ENCODE data around the gene BPIFB4. TPM values are rescaled to one million over a fixed set of nuclear protein-coding genes. Genes with fewer than 3 reads are reported as not detected.

The BPIFB4 gene
- total RNA-seq, 1 donor from 2014 or later: not detected

GRCh38 chr20:33072362-33072761, 7.1 kb upstream of the BPIFB4 start:
- Mint-ChIP-seq H3K36me3 (ENCODE audit: low read depth, unreplicated experiment) (no peaks in the 10 kb centered on the region), H3K4me3 (ENCODE audit: unreplicated experiment) (no peak overlapping the region), H3K9me3 (ENCODE audit: unreplicated experiment) (peaks cover 5% of the 10 kb centered on the region), H3K27ac (ENCODE audit: unreplicated experiment) (no peak overlapping the region), H3K4me1 (ENCODE audit: low read depth, unreplicated experiment) (peaks cover 3% of the 10 kb centered on the region), H3K27me3 (ENCODE audit: low read depth, unreplicated experiment) (peaks cover 69% of the 10 kb centered on the region)
- Histone ChIP-seq H2AFZ (ENCODE audit: low read depth, low read length) (no peak overlapping the region), H4K20me1 (ENCODE audit: insufficient read depth, low read length) (no peaks in the 10 kb centered on the region), H3K9ac (ENCODE audit: low read length) (no peak overlapping the region), H3K4me2 (ENCODE audit: low read length) (no peak overlapping the region), H3K79me2 (ENCODE audit: insufficient read depth, low read length) (no peaks in the 10 kb centered on the region), H3K36me3 (ENCODE audit: insufficient read depth, low read length) (no peaks in the 10 kb centered on the region), H3K27ac (ENCODE audit: low read depth, low read length) (no peak overlapping the region), H3K27me3 (ENCODE audit: insufficient read depth, low read length) (peaks cover 2% of the 10 kb centered on the region), H3K9me3 (ENCODE audit: insufficient read depth, low read depth, low read length) (no peaks in the 10 kb centered on the region), H3K4me1 (ENCODE audit: insufficient read depth, low read length) (no peaks in the 10 kb centered on the region), H3K4me3 (ENCODE audit: insufficient read depth, low read depth, low read length) (no peak overlapping the region)
- FAIRE-seq: no peak
- no peak for DNase-seq (ENCODE audit: low read depth)
- TF ChIP-seq CTCF (IDR thresholded peaks at IDR 0.05; ENCODE audit: insufficient read depth, low read depth, low read length) (no peak), EZH2 (IDR thresholded peaks at IDR 0.05; ENCODE audit: insufficient read depth, low read length) (no peak)

DNA sequence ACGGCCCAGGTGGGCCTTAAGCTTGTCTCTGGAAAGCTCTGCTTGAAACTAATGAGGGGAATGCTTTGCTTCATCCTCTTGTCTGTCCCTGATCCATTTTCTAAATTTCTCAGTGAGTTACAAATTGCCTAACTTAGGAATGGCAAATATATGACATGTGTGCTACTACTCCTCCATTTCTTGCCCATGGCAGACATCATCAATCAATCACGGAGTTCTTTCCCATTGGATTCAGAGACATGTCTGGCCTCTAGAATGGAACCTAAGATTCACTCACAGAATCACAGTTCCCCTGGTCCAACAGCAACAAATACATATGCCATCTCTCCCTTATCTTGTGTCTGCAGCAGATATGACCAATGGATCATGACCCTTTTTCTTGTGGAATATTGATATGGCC, 6.6 kb upstream of the BPIFB4 start:
- Histone ChIP-seq H3K4me3 (ENCODE audit: insufficient read depth, low read depth, low read length) (no peak overlapping the region), H3K27me3 (ENCODE audit: insufficient read depth, low read length) (peaks cover 2% of the 10 kb centered on the region), H4K20me1 (ENCODE audit: insufficient read depth, low read length) (no peaks in the 10 kb centered on the region), H3K9me3 (ENCODE audit: insufficient read depth, low read depth, low read length) (no peaks in the 10 kb centered on the region), H3K36me3 (ENCODE audit: insufficient read depth, low read length) (no peaks in the 10 kb centered on the region), H3K27ac (ENCODE audit: low read depth, low read length) (no peak overlapping the region), H3K9ac (ENCODE audit: low read length) (no peak overlapping the region), H3K4me1 (ENCODE audit: insufficient read depth, low read length) (no peaks in the 10 kb centered on the region), H2AFZ (ENCODE audit: low read depth, low read length) (no peak overlapping the region), H3K79me2 (ENCODE audit: insufficient read depth, low read length) (no peaks in the 10 kb centered on the region), H3K4me2 (ENCODE audit: low read length) (no peak overlapping the region)
- H3K4me3 Mint-ChIP-seq (ENCODE audit: unreplicated experiment): no peak overlapping the region
- no peak for TF ChIP-seq CTCF (IDR thresholded peaks at IDR 0.05; ENCODE audit: insufficient read depth, low read depth, low read length)
- TF ChIP-seq EZH2 (IDR thresholded peaks at IDR 0.05; ENCODE audit: insufficient read depth, low read length): no peak
- no peak for FAIRE-seq
- H3K36me3 Mint-ChIP-seq (ENCODE audit: low read depth, unreplicated experiment): no peaks in the 10 kb centered on the region
- H3K27ac Mint-ChIP-seq (ENCODE audit: unreplicated experiment): no peak overlapping the region
- H3K27me3 Mint-ChIP-seq (ENCODE audit: low read depth, unreplicated experiment): peaks cover 67% of the 10 kb centered on the region
- H3K9me3 Mint-ChIP-seq (ENCODE audit: unreplicated experiment): peaks cover 5% of the 10 kb centered on the region
- DNase-seq (ENCODE audit: low read depth): no peak
- peaks cover 3% of the 10 kb centered on the region for H3K4me1 Mint-ChIP-seq (ENCODE audit: low read depth, unreplicated experiment)

- no peak overlapping the region for H3K27ac Mint-ChIP-seq (ENCODE audit: unreplicated experiment)
- no peaks in the 10 kb centered on the region for H4K20me1 ChIP-seq (ENCODE audit: insufficient read depth, low read length)
- H3K4me1 Mint-ChIP-seq (ENCODE audit: low read depth, unreplicated experiment): peaks cover 3% of the 10 kb centered on the region
- peaks cover 64% of the 10 kb centered on the region for H3K27me3 Mint-ChIP-seq (ENCODE audit: low read depth, unreplicated experiment)
- no peak overlapping the region for H3K4me3 Mint-ChIP-seq (ENCODE audit: unreplicated experiment)
- H3K4me2 ChIP-seq (ENCODE audit: low read length): no peak overlapping the region
- no peaks in the 10 kb centered on the region for H3K36me3 Mint-ChIP-seq (ENCODE audit: low read depth, unreplicated experiment)
- no peaks in the 10 kb centered on the region for H3K9me3 ChIP-seq (ENCODE audit: insufficient read depth, low read depth, low read length)
- no peak for TF ChIP-seq EZH2 (IDR thresholded peaks at IDR 0.05; ENCODE audit: insufficient read depth, low read length)
- TF ChIP-seq CTCF (IDR thresholded peaks at IDR 0.05; ENCODE audit: insufficient read depth, low read depth, low read length): no peak
- H3K9me3 Mint-ChIP-seq (ENCODE audit: unreplicated experiment): peaks cover 7% of the 10 kb centered on the region
- H3K4me1 ChIP-seq (ENCODE audit: insufficient read depth, low read length): no peaks in the 10 kb centered on the region
- H3K27ac ChIP-seq (ENCODE audit: low read depth, low read length): no peak overlapping the region
- DNase-seq (ENCODE audit: low read depth): no peak
- no peak overlapping the region for H3K9ac ChIP-seq (ENCODE audit: low read length)
- no peak for FAIRE-seq
- H3K27me3 ChIP-seq (ENCODE audit: insufficient read depth, low read length): peaks cover 1% of the 10 kb centered on the region
- no peaks in the 10 kb centered on the region for H3K79me2 ChIP-seq (ENCODE audit: insufficient read depth, low read length)
- H2AFZ ChIP-seq (ENCODE audit: low read depth, low read length): no peak overlapping the region
- H3K36me3 ChIP-seq (ENCODE audit: insufficient read depth, low read length): no peaks in the 10 kb centered on the region
- no peak overlapping the region for H3K4me3 ChIP-seq (ENCODE audit: insufficient read depth, low read depth, low read length)
These were observed 4.8 kb upstream of the BPIFB4 start for GRCh38 chr20:33074675-33075074.
